ENCODE measurements around the gene CLEC1A.

GRCh38 chr12:10113075-10113474, 14.3 kb upstream of the CLEC1A start:
- TF ChIP-seq POLR2A (IDR thresholded peaks at IDR 0.05): no peak
- no peak for TF ChIP-seq POLR2AphosphoS5 (IDR thresholded peaks at IDR 0.05)

Measured in spleen (tissue), 3 donors.